Bronchial epithelial cell (primary cell): ENCODE data around the gene WDR64. TPM values are rescaled to one million over a fixed set of nuclear protein-coding genes. Genes with fewer than 3 reads are reported as not detected.

Experiments used
- DNase-seq: peaks from one replicate; pipeline ENCODE4 v3.0.0-alpha.2; 2010; ENCODE audit warnings: low read depth
- FAIRE-seq: peaks from 2 replicates; lab custom pipeline; 2011; peaks lifted over from hg19 to GRCh38; lab: Jason Lieb, UNC
- H3K27me3 ChIP-seq: 2 replicates; pipeline ENCODE4 v1.5.1; 2011; ENCODE audit warnings: low read length; ENCODE audit not compliant: control insufficient read depth, insufficient read depth
- H3K36me3 ChIP-seq: 2 replicates; pipeline ENCODE4 v1.5.1; 2011; ENCODE audit warnings: low read length; ENCODE audit not compliant: control insufficient read depth, insufficient read depth
- H3K4me3 ChIP-seq: 2 replicates; pipeline ENCODE4 v1.5.1; 2011; ENCODE audit warnings: mild to moderate bottlenecking, low read depth, low read length, control low read depth
- total RNA-seq: library from RNA; depleted of rRNA; stranded (reverse); fragments of >200 nt; gene quantifications from 2 replicates; pipeline ENCODE4 v1.2.1, GENCODE V29; 2014
- TF ChIP-seq, protein P1 (sequence below): IDR thresholded peaks from 2 replicates; pipeline ENCODE4 v1.5.1; 2011; ENCODE audit warnings: mild to moderate bottlenecking, moderate library complexity, low read length, control low read depth, inconsistent platforms; ENCODE audit not compliant: insufficient read depth, severe bottlenecking

Gene WDR64
- total RNA-seq: under 0.01 TPM in 1 of 2 replicates, not detected in the other

DNA sequence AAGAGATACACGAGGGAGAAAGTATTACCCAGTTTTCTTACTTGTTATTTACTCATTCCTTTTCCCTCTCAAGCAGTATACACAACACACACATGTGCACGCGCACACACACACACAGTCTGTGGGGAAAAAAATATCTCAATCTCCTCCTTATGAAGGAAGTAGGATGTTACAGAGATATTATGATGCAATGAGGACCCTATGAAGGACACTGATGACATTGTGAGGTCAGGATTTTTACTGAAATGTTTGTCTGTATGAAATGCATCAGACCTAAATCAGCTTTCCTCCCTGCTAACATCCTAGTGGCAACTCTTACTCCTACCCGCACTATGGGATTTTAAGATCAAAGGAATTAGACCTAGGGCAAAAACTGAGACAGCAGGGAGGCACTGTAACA, at the start of gene WDR64:
Gene WDR64, plus strand, starts transcription at position 270 of the 400 bp plus-strand sequence. CDS start 204 bp downstream, outside the sequence.
- H3K4me3 ChIP-seq: no peak within 1 kb of the TSS
- TF ChIP-seq, protein P1, sequence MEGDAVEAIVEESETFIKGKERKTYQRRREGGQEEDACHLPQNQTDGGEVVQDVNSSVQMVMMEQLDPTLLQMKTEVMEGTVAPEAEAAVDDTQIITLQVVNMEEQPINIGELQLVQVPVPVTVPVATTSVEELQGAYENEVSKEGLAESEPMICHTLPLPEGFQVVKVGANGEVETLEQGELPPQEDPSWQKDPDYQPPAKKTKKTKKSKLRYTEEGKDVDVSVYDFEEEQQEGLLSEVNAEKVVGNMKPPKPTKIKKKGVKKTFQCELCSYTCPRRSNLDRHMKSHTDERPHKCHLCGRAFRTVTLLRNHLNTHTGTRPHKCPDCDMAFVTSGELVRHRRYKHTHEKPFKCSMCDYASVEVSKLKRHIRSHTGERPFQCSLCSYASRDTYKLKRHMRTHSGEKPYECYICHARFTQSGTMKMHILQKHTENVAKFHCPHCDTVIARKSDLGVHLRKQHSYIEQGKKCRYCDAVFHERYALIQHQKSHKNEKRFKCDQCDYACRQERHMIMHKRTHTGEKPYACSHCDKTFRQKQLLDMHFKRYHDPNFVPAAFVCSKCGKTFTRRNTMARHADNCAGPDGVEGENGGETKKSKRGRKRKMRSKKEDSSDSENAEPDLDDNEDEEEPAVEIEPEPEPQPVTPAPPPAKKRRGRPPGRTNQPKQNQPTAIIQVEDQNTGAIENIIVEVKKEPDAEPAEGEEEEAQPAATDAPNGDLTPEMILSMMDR: no peak
- H3K27me3 ChIP-seq: no peaks in the 10 kb centered on the region
- no peaks in the 10 kb centered on the region for H3K36me3 ChIP-seq
- DNase-seq (no peak), FAIRE-seq (no peak)

- FAIRE-seq: no peak
- no peaks in the 10 kb centered on the region for H3K27me3 ChIP-seq
- DNase-seq: no peak
- peaks cover 2% of the 10 kb centered on the region for H3K36me3 ChIP-seq
- TF ChIP-seq, protein P1: no peak
- no peak overlapping the region for H3K4me3 ChIP-seq
These were observed 48.3 kb upstream of the WDR64 start for GRCh38 chr1:241603731-241604245.

DNA sequence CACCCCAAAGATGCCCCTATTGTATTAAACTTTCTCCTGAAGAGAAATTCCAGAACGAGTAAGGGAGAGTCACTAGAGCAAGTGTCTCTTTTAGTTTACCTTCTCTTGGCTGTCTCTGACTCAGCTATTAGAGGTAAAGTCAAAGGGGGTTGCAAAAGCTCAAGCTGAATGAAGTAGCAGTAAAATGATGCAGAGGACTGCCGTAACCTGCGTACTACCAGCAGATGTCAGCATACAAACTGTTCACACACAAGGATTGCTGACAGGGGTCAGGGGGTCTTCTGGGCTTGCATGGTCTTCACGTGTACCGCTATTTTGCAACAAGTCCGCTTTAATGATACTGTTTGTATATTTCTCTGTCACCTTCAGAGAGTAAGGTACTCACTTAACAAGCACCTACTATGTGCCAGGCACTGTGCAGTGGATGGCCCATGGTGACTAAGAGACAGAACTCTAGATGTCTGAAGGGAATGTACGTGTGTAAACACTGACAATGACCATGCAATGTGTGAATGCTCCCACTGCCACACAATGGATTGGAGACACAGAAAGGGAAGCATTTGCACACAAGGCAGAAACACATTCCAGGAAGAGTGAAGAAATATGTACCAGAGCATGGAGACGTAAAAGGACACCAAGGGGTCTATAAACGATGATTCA, 46.8 kb upstream of the WDR64 start:
- TF ChIP-seq, protein P1: peak; percentile 26
- DNase-seq (peak; percentile 56), FAIRE-seq (no peak)
- H3K4me3 ChIP-seq: no peak overlapping the region
- no peaks in the 10 kb centered on the region for H3K27me3 ChIP-seq
- H3K36me3 ChIP-seq: peaks cover 2% of the 10 kb centered on the region

- TF ChIP-seq, protein P1: no peak
- FAIRE-seq (no peak), DNase-seq (peak; percentile 90)
- no peaks in the 10 kb centered on the region for H3K27me3 ChIP-seq
- H3K36me3 ChIP-seq: peaks cover 2% of the 10 kb centered on the region
- H3K4me3 ChIP-seq: no peak overlapping the region
These were observed 45.5 kb upstream of the WDR64 start for GRCh38 chr1:241606544-241606943.

GRCh38 chr1:241607497-241607896, 44.6 kb upstream of the WDR64 start:
- H3K36me3 ChIP-seq: peaks cover 2% of the 10 kb centered on the region
- DNase-seq: no peak
- H3K4me3 ChIP-seq: no peak overlapping the region
- no peaks in the 10 kb centered on the region for H3K27me3 ChIP-seq
- no peak for FAIRE-seq
- TF ChIP-seq, protein P1: no peak
